BLaER1 (cell line): Measurements from ENCODE around the gene OCA2.

ENCODE experiments used
- H3K27ac ChIP-seq: shearing (Covaris generic); formaldehyde crosslinking; 2 replicates; pipeline ENCODE4 v1.8.1; 2022
- H3K27me3 ChIP-seq: shearing (Covaris generic); formaldehyde crosslinking; 2 replicates; pipeline ENCODE4 v1.8.1; 2022
- H3K36me3 ChIP-seq: shearing (Covaris generic); formaldehyde crosslinking; 2 replicates; pipeline ENCODE4 v1.8.1; 2022
- H3K4me1 ChIP-seq: shearing (Covaris generic); formaldehyde crosslinking; 2 replicates; pipeline ENCODE4 v1.8.1; 2022
- H3K4me2 ChIP-seq: shearing (Covaris generic); formaldehyde crosslinking; 2 replicates; pipeline ENCODE4 v1.8.1; 2022
- H3K4me3 ChIP-seq: shearing (Covaris generic); formaldehyde crosslinking; 2 replicates; pipeline ENCODE4 v1.8.1; 2022
- H3K9ac ChIP-seq: shearing (Covaris generic); formaldehyde crosslinking; 2 replicates; pipeline ENCODE4 v1.8.1; 2022
- H3K9me3 ChIP-seq: shearing (Covaris generic); formaldehyde crosslinking; 2 replicates; pipeline ENCODE4 v1.8.1; 2022
- H4K20me1 ChIP-seq: shearing (Covaris generic); formaldehyde crosslinking; 2 replicates; pipeline ENCODE4 v1.8.1; 2022
- Cebpa-rat ChIP-seq: shearing (Covaris generic); IDR thresholded peaks from 2 replicates; pipeline ENCODE4 v1.8.1; 2022

OCA2 gene

GRCh38 chr15:27797765-27798164 lies 301.4 kb downstream of the OCA2 start:
- Histone ChIP-seq H3K9ac (no peak overlapping the region), H3K27me3 (no peaks in the 10 kb centered on the region), H3K9me3 (no peaks in the 10 kb centered on the region), H3K4me3 (no peak overlapping the region), H3K36me3 (no peaks in the 10 kb centered on the region), H3K4me2 (no peak overlapping the region), H4K20me1 (no peaks in the 10 kb centered on the region), H3K27ac (no peak overlapping the region), H3K4me1 (no peaks in the 10 kb centered on the region)
- TF ChIP-seq Cebpa-rat, result no peak

GRCh38 chr15:27796405-27797320 lies 302.5 kb downstream of the OCA2 start:
- TF ChIP-seq Cebpa-rat, result no peak
- Histone ChIP-seq H4K20me1 (no peaks in the 10 kb centered on the region), H3K27me3 (no peaks in the 10 kb centered on the region), H3K27ac (no peak overlapping the region), H3K4me1 (no peaks in the 10 kb centered on the region), H3K4me2 (no peak overlapping the region), H3K9ac (no peak overlapping the region), H3K36me3 (no peaks in the 10 kb centered on the region), H3K9me3 (no peaks in the 10 kb centered on the region), H3K4me3 (no peak overlapping the region)

- Histone ChIP-seq H4K20me1 (no peaks in the 10 kb centered on the region), H3K9me3 (no peaks in the 10 kb centered on the region), H3K4me1 (no peaks in the 10 kb centered on the region), H3K36me3 (no peaks in the 10 kb centered on the region), H3K9ac (no peak overlapping the region), H3K27me3 (no peaks in the 10 kb centered on the region), H3K4me2 (no peak overlapping the region), H3K27ac (no peak overlapping the region), H3K4me3 (no peak overlapping the region)
- no peak for TF ChIP-seq Cebpa-rat
These were observed 306.3 kb downstream of the OCA2 start for GRCh38 chr15:27792756-27793264.

- Histone ChIP-seq H3K27ac (no peak overlapping the region), H3K4me1 (no peaks in the 10 kb centered on the region), H3K9me3 (no peaks in the 10 kb centered on the region), H3K4me3 (no peak overlapping the region), H3K4me2 (no peak overlapping the region), H3K36me3 (no peaks in the 10 kb centered on the region), H3K27me3 (no peaks in the 10 kb centered on the region), H3K9ac (no peak overlapping the region), H4K20me1 (no peaks in the 10 kb centered on the region)
- TF ChIP-seq Cebpa-rat, result no peak
These were observed 308.8 kb downstream of the OCA2 start for GRCh38 chr15:27790270-27790669.

- Histone ChIP-seq H3K4me1 (no peaks in the 10 kb centered on the region), H3K4me2 (no peak overlapping the region), H3K4me3 (no peak overlapping the region), H3K27ac (no peak overlapping the region), H3K9ac (no peak overlapping the region), H3K36me3 (no peaks in the 10 kb centered on the region), H3K9me3 (no peaks in the 10 kb centered on the region), H3K27me3 (no peaks in the 10 kb centered on the region), H4K20me1 (no peaks in the 10 kb centered on the region)
- no peak for TF ChIP-seq Cebpa-rat
These were observed 311.2 kb downstream of the OCA2 start for GRCh38 chr15:27787931-27788330.

GRCh38 chr15:27784107-27784506 lies 315.0 kb downstream of the OCA2 start:
- TF ChIP-seq Cebpa-rat, result no peak
- Histone ChIP-seq H3K9ac (no peak overlapping the region), H3K4me2 (no peak overlapping the region), H3K27ac (no peak overlapping the region), H4K20me1 (no peaks in the 10 kb centered on the region), H3K27me3 (no peaks in the 10 kb centered on the region), H3K4me3 (no peak overlapping the region), H3K36me3 (no peaks in the 10 kb centered on the region), H3K9me3 (no peaks in the 10 kb centered on the region; the same call in 1 of the 2 replicates), H3K4me1 (no peaks in the 10 kb centered on the region)

- Histone ChIP-seq H3K36me3 (no peaks in the 10 kb centered on the region), H3K4me2 (no peak overlapping the region), H3K4me1 (no peaks in the 10 kb centered on the region), H3K27me3 (no peaks in the 10 kb centered on the region), H4K20me1 (no peaks in the 10 kb centered on the region), H3K9ac (no peak overlapping the region), H3K4me3 (no peak overlapping the region), H3K9me3 (no peaks in the 10 kb centered on the region; the same call in 1 of the 2 replicates), H3K27ac (no peak overlapping the region)
- TF ChIP-seq Cebpa-rat, result no peak
These were observed 315.4 kb downstream of the OCA2 start for GRCh38 chr15:27783678-27784077.

GRCh38 chr15:27782125-27782524 lies 317.0 kb downstream of the OCA2 start:
- Histone ChIP-seq H3K4me2 (no peak overlapping the region), H3K9ac (no peak overlapping the region), H3K4me1 (peaks cover 4% of the 10 kb centered on the region; the same call in 1 of the 2 replicates), H3K4me3 (no peak overlapping the region), H3K27me3 (no peaks in the 10 kb centered on the region), H3K9me3 (no peaks in the 10 kb centered on the region; the same call in 1 of the 2 replicates), H3K27ac (no peak overlapping the region), H3K36me3 (no peaks in the 10 kb centered on the region), H4K20me1 (no peaks in the 10 kb centered on the region)
- TF ChIP-seq Cebpa-rat, result no peak

- no peaks in the 10 kb centered on the region; the same call in 1 of the 2 replicates for H3K9me3 ChIP-seq
- H3K27ac ChIP-seq, result no peak overlapping the region
- no peak for TF ChIP-seq Cebpa-rat
- H3K9ac ChIP-seq, result no peak overlapping the region
- H4K20me1 ChIP-seq, result no peaks in the 10 kb centered on the region
- peaks cover 4% of the 10 kb centered on the region; the same call in 1 of the 2 replicates for H3K4me1 ChIP-seq
- no peaks in the 10 kb centered on the region for H3K36me3 ChIP-seq
- no peak overlapping the region for H3K4me2 ChIP-seq
- H3K27me3 ChIP-seq, result no peaks in the 10 kb centered on the region
- H3K4me3 ChIP-seq, result no peak overlapping the region
These were observed 322.6 kb downstream of the OCA2 start for GRCh38 chr15:27776501-27776900.

- peaks cover 18% of the 10 kb centered on the region for H3K9me3 ChIP-seq
- TF ChIP-seq Cebpa-rat, result no peak
- no peaks in the 10 kb centered on the region for H4K20me1 ChIP-seq
- H3K4me2 ChIP-seq, result no peak overlapping the region
- H3K4me1 ChIP-seq, result peaks cover 4% of the 10 kb centered on the region; the same call in 1 of the 2 replicates
- no peaks in the 10 kb centered on the region for H3K36me3 ChIP-seq
- H3K27ac ChIP-seq, result no peak overlapping the region
- no peak overlapping the region for H3K9ac ChIP-seq
- no peak overlapping the region for H3K4me3 ChIP-seq
- no peaks in the 10 kb centered on the region for H3K27me3 ChIP-seq
These were observed 324.5 kb downstream of the OCA2 start for GRCh38 chr15:27774638-27775037.
